Astrocyte (in vitro differentiated cells and primary cell): ENCODE results near the gene SLC25A21.
"Not testable (repeated sequence)": the region's sequence is repeated elsewhere in the genome, so short reads cannot be mapped to it uniquely, and the experiment has no call there.

Source experiments
- CTCF ChIP-seq: IDR thresholded peaks from 2 replicates; pipeline ENCODE4 v1.5.1; 2011; ENCODE audit warnings: low read depth, mild to moderate bottlenecking, inconsistent platforms, low read length, moderate library complexity; ENCODE audit not compliant: insufficient read depth
- EZH2 ChIP-seq: IDR thresholded peaks from 2 replicates; pipeline ENCODE4 v1.6.1; 2012; ENCODE audit warnings: mild to moderate bottlenecking, low read length, inconsistent platforms; ENCODE audit not compliant: insufficient read depth

DNA sequence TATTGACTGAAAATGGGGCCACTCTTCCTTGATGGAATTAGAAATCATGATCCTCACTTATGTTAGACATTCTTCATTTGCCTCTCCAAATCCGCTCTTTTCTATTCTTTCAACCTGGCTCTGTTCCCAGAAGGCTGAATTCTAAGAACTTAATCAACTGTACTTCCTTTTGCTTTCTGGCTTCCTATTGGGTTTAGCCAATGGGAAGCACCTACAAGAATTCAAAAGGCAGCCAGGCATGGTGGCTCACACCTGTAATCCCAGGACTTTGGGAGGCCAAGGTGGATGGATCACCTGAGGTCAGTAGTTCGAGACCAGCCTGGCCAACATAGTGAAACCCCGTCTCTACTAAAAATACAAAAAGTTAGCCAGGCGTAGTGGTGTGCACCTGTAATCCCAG lies 98.1 kb downstream of the SLC25A21 start:
- TF ChIP-seq CTCF, EZH2: not testable (repeated sequence)
